BE2C (cell line): ENCODE data around the gene ABHD2.

ENCODE experiments used
- DNase-seq: peaks from one replicate; pipeline ENCODE4 v3.0.0-alpha.2; 2020
- H3K27me3 ChIP-seq: fragments of 250-450 bp; sonication (Bioruptor Pico); 2 replicates; pipeline ENCODE4 v1.5.1; 2020; ENCODE audit warnings: mild to moderate bottlenecking
- H3K36me3 ChIP-seq: fragments of 250-450 bp; sonication (Bioruptor Pico); 2 replicates; pipeline ENCODE4 v1.5.1; 2020; ENCODE audit warnings: mild to moderate bottlenecking
- H3K4me1 ChIP-seq: fragments of 250-450 bp; sonication (Bioruptor Pico); 2 replicates; pipeline ENCODE4 v1.5.1; 2020
- H3K4me3 ChIP-seq: 2 replicates; pipeline ENCODE4 v1.5.1; 2011; ENCODE audit warnings: low read depth, low read length
- H3K9me3 ChIP-seq: fragments of 250-450 bp; sonication (Bioruptor Pico); 2 replicates; pipeline ENCODE4 v1.5.1; 2020
- CTCF ChIP-seq: IDR thresholded peaks from 2 replicates; pipeline ENCODE4 v1.5.1; 2012; ENCODE audit warnings: mild to moderate bottlenecking, low read depth, low read length

The ABHD2 gene

GRCh38 chr15:89051875-89052274 is 36.4 kb upstream of the ABHD2 start:
- no peak for DNase-seq
- H3K9me3 ChIP-seq = no peaks in the 10 kb centered on the region
- TF ChIP-seq CTCF = no peak
- no peak overlapping the region for H3K4me3 ChIP-seq
- no peaks in the 10 kb centered on the region for H3K36me3 ChIP-seq
- no peaks in the 10 kb centered on the region for H3K27me3 ChIP-seq
- H3K4me1 ChIP-seq = no peaks in the 10 kb centered on the region

- Histone ChIP-seq H3K9me3 (no peaks in the 10 kb centered on the region), H3K4me1 (no peaks in the 10 kb centered on the region), H3K36me3 (no peaks in the 10 kb centered on the region), H3K27me3 (no peaks in the 10 kb centered on the region), H3K4me3 (no peak overlapping the region)
- DNase-seq = no peak
- no peak for TF ChIP-seq CTCF
These were observed 35.8 kb upstream of the ABHD2 start for GRCh38 chr15:89052474-89052873.

GRCh38 chr15:89054873-89055272 is 33.4 kb upstream of the ABHD2 start:
- DNase-seq = no peak
- no peaks in the 10 kb centered on the region for H3K9me3 ChIP-seq
- no peaks in the 10 kb centered on the region for H3K4me1 ChIP-seq
- H3K4me3 ChIP-seq = no peak overlapping the region
- no peak for TF ChIP-seq CTCF
- H3K36me3 ChIP-seq = no peaks in the 10 kb centered on the region
- H3K27me3 ChIP-seq = no peaks in the 10 kb centered on the region

- no peak overlapping the region for H3K4me3 ChIP-seq
- no peaks in the 10 kb centered on the region for H3K4me1 ChIP-seq
- peak; percentile 76 for DNase-seq
- TF ChIP-seq CTCF = peak; percentile 100
- H3K36me3 ChIP-seq = no peaks in the 10 kb centered on the region
- H3K27me3 ChIP-seq = no peaks in the 10 kb centered on the region
- no peaks in the 10 kb centered on the region for H3K9me3 ChIP-seq
These were observed 30.6 kb upstream of the ABHD2 start for GRCh38 chr15:89057506-89058133.

- DNase-seq = no peak
- Histone ChIP-seq H3K4me1 (no peaks in the 10 kb centered on the region), H3K4me3 (no peak overlapping the region), H3K9me3 (no peaks in the 10 kb centered on the region), H3K36me3 (no peaks in the 10 kb centered on the region), H3K27me3 (no peaks in the 10 kb centered on the region)
- TF ChIP-seq CTCF = no peak
These were observed 29.9 kb upstream of the ABHD2 start for GRCh38 chr15:89058376-89058775.

GRCh38 chr15:89058876-89059405 is 29.3 kb upstream of the ABHD2 start:
- Histone ChIP-seq H3K4me1 (no peaks in the 10 kb centered on the region), H3K36me3 (no peaks in the 10 kb centered on the region), H3K27me3 (no peaks in the 10 kb centered on the region), H3K9me3 (no peaks in the 10 kb centered on the region), H3K4me3 (no peak overlapping the region)
- TF ChIP-seq CTCF = no peak
- no peak for DNase-seq
